Measurements from ENCODE around the gene KCNMA1.
A peak's percentile ranks its signal among the peaks of the same experiment; 100 is the strongest.

KCNMA1 gene

DNA sequence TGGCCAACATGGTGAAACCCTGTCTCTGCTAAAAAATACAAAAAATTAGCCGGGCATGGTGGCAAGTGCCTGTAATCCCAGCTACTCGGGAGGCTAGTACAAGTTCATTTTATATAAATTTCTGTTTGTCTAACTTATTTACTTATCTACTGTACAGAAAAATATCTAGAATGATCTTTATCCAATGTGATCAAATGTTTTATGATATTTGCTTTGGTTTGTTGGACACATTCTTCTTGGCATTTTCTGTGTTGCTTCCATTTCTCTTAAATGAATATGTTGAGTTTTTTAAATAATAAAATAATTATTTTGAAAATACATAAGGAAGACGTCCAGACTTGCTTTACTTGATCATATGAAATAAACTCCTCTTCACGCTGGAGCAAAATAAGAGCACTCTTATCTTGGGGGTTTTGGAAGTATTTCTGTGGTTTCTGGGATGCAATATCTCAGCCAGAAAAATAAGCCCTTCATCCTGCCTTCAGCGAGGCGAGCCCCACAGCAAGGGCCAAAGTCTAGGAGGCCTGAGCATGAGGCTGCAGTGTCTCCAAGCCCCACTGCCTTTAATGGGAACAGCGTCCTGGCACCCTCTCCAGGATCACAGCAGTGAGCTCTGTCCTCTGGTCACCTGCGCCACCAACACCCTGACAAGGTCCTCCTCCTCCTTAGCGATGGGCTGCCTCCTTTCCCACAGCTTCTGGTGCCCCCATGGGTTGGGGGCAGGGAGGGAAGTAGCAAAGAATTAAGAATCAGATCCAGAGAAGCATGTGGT lies 480.2 kb downstream of the KCNMA1 start:
- DNase-seq (ENCODE audit: low read depth in 2 of 2) = no peak

DNA sequence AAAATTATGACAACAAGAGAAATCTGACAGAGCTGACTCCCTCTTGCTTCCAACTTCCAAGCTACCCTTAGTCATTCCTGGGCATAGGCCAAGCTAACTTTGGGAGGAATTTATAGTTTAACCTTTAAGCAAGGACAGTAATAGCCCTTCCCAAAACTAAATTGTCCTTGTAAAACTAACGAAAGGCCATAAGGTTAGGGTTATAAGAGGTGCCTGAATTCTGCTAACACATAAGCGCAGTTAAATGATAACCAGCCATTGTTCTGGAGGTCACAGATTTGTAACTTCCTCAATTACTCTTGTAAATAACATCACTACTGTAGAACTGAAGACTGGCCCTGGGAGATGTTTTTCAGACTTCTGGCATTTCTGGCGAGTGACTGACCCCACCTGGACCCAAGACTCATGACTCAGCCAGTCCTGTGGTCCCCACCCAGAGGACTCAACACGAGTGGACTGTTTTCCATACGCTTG lies 481.2 kb downstream of the KCNMA1 start:
- no peak for DNase-seq (ENCODE audit: low read depth in 2 of 2)

DNA sequence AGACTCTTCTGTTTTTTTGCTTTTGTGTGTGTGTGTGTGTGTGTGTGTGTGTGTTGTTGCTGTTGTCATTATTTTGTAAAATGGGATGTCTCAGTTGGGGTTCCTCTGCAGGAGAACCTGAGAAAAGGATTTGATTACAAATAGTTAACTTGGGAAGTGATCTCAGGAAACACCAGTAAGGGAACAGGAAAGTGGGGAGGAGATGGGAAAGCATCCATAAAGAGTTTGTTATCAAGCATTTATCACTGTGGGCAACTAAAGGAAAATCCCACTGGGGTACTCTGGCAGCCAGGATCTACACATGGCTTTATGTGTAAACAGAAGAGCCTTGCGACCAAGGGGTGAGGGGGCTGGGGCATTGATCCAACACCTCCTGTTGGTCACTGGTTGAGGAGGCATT lies 485.4 kb downstream of the KCNMA1 start:
- DNase-seq (ENCODE audit: low read depth in 2 of 2) = no peak

- DNase-seq (ENCODE audit: low read depth in 2 of 2) = no peak
These were observed 486.2 kb downstream of the KCNMA1 start for GRCh38 chr10:77151408-77151807.

- DNase-seq (ENCODE audit: low read depth in 2 of 2) = no peak
These were observed 487.9 kb downstream of the KCNMA1 start for GRCh38 chr10:77149706-77150105.

- no peak for DNase-seq (ENCODE audit: low read depth in 2 of 2)
These were observed 488.6 kb downstream of the KCNMA1 start for GRCh38 chr10:77149001-77149400.

DNA sequence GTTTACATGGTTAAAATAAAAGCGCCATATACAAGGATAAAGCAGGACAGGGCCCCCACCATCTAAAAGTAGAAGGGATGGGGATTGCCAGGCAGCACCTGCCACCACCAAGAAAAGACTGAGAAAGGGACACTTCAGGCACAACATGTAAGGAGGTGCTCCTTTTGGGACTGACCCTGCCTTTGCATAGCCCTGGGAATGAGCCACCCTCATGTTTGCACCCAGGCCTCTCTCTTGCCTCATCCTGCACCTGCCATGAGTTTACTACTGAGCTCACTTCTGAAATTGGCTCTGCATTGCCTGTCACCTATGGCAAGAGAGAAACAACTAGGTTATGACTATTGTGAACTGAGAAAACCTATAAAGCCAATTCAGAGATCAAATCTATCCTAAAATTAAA lies 489.7 kb downstream of the KCNMA1 start:
- no peak for DNase-seq (ENCODE audit: low read depth in 2 of 2)

GRCh38 chr10:77146712-77147336 lies 490.8 kb downstream of the KCNMA1 start:
- no peak for DNase-seq (ENCODE audit: low read depth in 2 of 2)

- no peak for DNase-seq (ENCODE audit: low read depth in 2 of 2)
These were observed 493.0 kb downstream of the KCNMA1 start for GRCh38 chr10:77144656-77145055.

DNA sequence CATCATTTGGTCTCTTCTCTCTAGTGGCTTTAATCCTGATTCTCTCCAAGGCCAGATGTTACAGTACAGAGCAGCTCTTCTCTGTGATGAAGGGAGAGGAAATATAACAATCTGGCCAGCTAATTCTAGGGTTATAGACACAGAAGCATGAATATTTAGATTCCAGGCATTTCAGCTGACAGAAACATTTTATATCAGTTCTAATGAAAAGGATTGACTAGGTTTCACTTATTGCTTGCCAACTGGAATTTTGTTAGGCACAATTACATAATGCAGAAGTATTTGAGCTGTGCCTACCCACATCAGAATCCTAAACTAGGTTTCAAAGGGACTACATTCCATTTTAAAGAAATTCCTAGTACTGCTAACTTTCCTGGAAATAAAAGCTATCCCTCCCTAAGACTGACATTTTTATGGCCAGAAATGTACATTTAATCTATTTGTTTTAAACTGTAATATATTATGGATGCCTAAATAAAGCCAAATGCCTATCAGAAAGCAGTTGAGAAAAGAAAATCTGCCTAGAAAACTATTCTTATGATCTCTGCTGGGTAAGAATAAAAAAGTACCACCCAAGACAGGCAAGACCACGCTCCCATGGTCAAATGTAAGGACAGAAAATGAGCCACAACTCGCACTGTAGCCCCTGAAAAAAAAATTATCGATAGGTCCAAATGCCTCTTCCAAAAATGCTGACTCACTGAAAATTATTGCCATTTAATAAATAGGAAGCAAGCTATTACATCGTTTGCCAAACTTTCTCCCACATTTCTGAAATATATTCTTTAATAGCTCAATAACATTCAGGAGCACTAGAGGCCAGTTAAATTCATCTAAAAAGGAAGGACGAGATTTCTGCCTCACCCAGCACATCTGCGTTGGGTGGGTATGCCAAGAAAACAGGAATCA lies 498.1 kb downstream of the KCNMA1 start:
- DNase-seq (ENCODE audit: low read depth in 2 of 2) = peak; percentile 24 to 34

- no peak for DNase-seq (ENCODE audit: low read depth in 2 of 2)
These were observed 499.1 kb downstream of the KCNMA1 start for GRCh38 chr10:77138541-77138940.

- DNase-seq (ENCODE audit: low read depth in 2 of 2) = no peak
These were observed 502.1 kb downstream of the KCNMA1 start for GRCh38 chr10:77135555-77135954.

DNA sequence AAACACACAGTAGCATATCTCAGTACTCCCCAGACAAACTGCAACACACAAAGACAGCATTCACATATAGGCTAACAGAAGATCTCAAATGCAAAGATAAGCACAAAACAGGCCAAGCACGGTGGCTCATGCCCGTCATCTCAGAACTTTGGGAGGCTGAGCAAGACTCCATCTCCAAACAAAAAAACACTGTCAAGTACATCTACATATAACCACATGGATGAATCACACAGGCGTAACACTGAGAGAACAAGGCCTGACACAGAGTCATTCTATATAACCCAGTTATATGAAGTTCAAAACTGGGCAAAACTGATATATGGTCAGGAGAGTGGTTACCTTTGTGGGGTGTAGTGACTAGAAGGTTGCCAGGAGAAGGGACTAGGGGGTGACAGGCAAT lies 506.4 kb downstream of the KCNMA1 start:
- DNase-seq (ENCODE audit: low read depth in 2 of 2) = no peak

GRCh38 chr10:77127243-77127642 lies 510.4 kb downstream of the KCNMA1 start:
- DNase-seq (ENCODE audit: low read depth in 2 of 2) = no peak

DNA sequence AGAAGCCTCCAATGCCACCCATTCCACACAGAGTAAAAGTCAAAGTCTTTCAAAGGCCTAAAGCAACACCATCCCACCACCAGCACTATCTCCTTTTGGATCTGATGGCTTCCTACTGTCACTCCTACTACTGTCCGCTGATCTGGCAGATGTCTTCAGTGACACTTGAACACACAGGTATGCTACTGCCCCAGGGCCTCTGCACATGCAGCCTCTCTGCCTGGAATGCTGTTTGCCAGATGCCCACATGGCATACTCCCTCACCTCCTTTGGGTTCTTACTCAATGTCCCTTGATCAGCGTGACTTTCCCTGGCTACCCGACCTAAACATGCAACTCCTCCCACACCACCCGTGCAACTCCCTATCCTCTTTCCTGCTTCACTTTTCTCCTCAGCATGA lies 512.4 kb downstream of the KCNMA1 start:
- no peak for DNase-seq (ENCODE audit: low read depth in 2 of 2)

GRCh38 chr10:77123330-77123729 lies 514.3 kb downstream of the KCNMA1 start:
- no peak for DNase-seq (ENCODE audit: low read depth in 2 of 2)

DNA sequence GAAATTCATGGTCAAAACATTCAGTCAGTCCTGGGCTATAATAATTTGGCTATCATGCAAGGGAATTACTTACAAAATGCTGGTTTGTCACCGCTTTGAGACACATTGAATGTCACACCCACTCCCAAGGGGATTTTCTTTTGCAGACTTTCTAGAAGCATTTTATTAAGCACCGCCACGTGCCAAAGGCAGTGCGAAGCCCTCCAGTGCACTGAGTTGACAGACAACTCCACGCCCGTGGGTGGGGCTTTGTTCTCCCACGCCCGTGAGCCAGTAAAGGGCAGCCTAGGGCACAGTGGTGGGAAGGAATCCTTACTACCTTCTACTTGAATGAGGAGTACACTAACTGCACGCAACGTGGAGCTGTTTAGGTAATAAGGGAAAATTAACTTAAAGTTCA lies 515.8 kb downstream of the KCNMA1 start:
- DNase-seq (ENCODE audit: low read depth in 2 of 2) = no peak

- no peak for DNase-seq (ENCODE audit: low read depth in 2 of 2)
These were observed 516.8 kb downstream of the KCNMA1 start for GRCh38 chr10:77120666-77121376.

GRCh38 chr10:77120012-77120411 lies 517.6 kb downstream of the KCNMA1 start:
- DNase-seq (ENCODE audit: low read depth in 2 of 2) = no peak

GRCh38 chr10:77118603-77119282 lies 518.9 kb downstream of the KCNMA1 start:
- no peak for DNase-seq (ENCODE audit: low read depth in 2 of 2)

DNA sequence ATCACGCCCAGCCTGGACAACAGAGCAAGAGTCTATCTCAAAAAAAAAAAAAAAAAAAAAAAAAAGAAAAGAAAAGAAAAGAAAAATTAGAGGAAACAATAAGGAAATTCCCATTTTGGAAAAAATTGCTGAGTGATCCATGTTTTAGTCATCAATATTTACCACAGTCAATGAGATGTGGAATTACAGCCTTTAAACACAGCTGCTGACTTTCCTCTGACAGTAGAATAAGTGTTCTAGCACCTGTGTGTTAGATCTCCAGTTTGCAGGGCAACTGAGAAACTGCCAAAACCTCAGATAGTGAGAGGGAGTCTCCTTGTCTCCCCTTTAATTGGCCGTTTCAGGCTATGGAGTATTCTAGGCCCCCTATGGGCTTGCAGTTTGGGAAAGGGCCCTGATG lies 520.1 kb downstream of the KCNMA1 start:
- DNase-seq (ENCODE audit: low read depth in 2 of 2) = no peak

Data from fibroblast of skin of left quadriceps (primary cell).